Neural progenitor cell (in vitro differentiated cells): ENCODE data around the gene UNG.

Source experiments
- EZH2 ChIP-seq: fragments of 200-600 bp; sonication (generic); IDR thresholded peaks from 2 replicates; pipeline ENCODE4 v1.6.1; 2017; ENCODE audit warnings: antibody characterized with exemption, mild to moderate bottlenecking, moderate library complexity
- EZH2phosphoT487 ChIP-seq: fragments of 200-600 bp; sonication (generic); IDR thresholded peaks from 2 replicates; pipeline ENCODE4 v1.6.1; 2017; ENCODE audit warnings: antibody characterized with exemption
- TF ChIP-seq, protein P1 (sequence below): fragments of 200-600 bp; sonication (generic); IDR thresholded peaks from 2 replicates; pipeline ENCODE4 v1.5.1; 2017; ENCODE audit warnings: antibody characterized with exemption, mild to moderate bottlenecking

DNA sequence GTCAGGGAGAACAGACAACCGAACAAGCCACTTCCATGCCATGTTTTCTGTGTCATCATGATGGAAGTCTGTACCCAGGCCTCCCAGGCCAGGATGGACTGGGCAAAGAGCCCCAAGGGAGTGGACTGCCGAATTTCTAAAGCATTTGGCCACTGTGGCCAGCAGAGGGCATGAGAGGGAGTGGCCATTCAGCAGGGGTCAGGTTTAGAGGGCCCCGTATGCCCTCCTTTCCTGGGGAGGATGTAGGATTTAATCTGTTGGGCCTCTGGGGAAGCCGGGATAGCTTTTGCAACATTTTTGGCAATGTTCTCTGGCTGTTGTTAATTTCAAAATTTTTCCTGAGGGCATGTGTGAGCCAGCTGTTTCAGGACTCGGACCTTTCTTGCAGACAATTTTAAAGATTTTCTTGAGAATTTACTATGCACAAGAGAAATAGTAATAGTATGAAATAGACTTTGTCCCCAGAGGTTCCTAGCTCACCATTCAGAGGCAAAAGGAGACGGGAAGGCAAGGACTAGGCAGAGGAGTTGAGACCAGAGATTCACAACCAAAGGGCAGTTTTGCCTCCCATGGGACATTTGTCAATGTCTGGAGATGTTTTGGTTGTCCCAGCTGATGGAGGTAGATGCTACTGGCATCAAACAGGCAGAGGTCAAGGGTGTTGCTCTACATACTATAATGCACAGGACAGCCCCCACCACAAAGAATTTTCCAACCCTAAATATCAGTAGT, 37.0 kb downstream of the UNG start:
- TF ChIP-seq, protein P1, sequence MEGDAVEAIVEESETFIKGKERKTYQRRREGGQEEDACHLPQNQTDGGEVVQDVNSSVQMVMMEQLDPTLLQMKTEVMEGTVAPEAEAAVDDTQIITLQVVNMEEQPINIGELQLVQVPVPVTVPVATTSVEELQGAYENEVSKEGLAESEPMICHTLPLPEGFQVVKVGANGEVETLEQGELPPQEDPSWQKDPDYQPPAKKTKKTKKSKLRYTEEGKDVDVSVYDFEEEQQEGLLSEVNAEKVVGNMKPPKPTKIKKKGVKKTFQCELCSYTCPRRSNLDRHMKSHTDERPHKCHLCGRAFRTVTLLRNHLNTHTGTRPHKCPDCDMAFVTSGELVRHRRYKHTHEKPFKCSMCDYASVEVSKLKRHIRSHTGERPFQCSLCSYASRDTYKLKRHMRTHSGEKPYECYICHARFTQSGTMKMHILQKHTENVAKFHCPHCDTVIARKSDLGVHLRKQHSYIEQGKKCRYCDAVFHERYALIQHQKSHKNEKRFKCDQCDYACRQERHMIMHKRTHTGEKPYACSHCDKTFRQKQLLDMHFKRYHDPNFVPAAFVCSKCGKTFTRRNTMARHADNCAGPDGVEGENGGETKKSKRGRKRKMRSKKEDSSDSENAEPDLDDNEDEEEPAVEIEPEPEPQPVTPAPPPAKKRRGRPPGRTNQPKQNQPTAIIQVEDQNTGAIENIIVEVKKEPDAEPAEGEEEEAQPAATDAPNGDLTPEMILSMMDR, result peak; percentile 72
- no peak for TF ChIP-seq EZH2
- no peak for TF ChIP-seq EZH2phosphoT487
